ENCODE results near the gene REV3L.
"Not testable (repeated sequence)": the region's sequence is repeated elsewhere in the genome, so short reads cannot be mapped to it uniquely, and the experiment has no call there.

Gene REV3L

DNA sequence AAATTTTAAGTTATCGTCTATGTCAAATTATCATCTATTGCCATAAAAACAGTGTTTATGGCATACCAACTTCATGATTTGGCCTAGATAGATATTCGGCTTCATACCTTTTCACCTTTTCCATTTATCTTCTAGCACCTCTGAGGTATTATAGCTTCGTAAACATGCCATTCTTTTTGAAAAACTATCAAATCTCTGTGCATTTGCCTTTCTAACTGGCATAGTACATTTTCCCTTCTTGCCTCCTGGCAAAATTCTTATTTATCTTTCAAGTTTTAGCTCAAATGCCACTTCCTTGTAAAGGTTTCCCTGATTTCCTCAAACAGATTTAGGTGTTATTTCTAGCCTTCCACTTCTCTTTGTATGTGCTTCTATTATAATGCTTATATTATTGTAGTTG, 7.0 kb upstream of the REV3L start:
- DNase-seq: no peak

DNA sequence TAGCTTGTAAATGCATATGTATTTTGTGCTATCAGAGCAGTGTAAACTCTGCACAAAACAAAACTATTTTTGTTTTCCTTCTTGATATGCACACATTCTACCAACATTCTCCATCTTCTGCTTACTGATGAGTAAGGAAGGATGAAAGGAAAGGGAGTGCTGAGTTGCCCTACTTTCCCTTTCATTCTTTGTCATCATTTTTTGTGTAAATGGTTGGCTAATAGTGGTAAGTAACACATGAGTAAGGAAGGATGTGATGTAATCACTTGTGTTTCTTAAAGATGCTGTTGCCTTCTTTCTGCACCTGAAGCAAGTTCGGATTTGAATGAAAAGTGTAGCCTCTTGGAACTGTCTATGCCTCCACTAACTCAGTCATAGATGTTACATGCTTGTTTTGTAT, 4.6 kb upstream of the REV3L start:
- DNase-seq: no peak

DNA sequence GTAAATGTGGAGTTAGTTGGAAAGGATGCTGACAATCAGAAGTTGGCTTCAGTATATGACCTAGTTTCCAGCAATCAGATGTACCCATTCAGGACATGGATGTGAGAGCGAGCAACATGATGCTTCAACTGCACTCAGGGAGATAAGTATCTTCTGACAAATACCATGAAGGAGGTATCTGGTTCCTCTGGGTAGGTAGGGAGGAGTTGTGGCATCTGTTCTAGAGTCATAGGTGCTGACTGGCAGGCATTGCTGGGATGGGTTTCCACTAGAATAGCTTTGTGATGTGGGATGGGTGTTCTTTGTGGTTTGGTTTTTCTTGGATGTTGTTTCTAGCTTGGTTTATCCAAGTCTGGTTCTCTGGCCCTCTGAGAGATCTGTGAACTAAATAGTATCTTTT, 3.9 kb upstream of the REV3L start:
- no peak for DNase-seq

DNA sequence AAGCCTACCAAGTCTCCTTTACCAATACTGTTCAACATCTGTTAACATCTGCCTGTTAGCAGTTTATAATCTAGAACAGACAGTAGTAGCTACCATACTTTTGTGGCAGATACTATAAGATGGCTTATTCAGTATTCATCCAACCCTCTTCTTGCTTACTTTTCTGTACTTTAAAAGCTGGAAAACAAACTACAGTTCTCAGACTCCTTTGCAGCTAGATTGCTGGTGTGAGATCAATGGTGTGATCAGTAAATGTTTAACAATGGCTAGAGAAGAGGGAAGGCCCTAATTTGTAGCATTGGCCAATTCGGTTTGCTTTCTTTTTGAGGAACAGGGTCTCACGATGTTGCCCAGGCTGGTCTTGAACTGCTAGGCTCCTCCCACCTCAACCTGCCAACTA, 3.5 kb upstream of the REV3L start:
- DNase-seq: no peak

DNA sequence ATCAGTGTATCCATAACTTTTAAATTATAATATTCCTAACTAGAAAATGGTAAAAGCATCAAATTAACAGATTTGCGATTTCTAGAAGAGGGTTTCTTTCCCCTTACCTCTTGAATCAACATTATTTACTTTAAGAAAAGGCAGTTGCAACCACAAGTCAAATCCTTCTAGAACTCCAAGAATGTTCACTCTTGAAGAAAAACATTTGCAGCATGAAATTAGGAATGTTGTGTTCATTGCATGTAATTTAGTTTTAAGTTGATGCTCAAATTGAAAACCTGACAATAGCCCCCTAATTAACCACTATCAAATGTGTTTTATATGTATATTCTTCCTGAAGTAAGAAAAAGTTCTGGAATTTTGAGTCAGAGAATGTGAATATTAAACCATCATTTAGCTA, 2.3 kb upstream of the REV3L start:
- DNase-seq: no peak

DNA sequence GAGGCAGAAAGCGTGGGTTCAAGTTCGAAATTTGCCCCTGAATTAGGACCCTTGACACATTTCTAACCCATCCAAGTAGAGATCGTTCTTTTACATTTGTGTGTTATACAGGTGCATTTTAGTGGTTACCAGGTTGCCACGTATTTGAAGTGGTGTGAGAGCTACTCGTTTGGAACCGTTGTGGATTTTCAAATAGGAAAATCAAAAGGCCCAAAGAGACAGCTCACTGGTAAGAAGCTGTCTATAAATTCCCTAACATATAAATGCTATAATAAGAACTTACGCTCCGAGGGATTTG, 1.6 kb upstream of the REV3L start:
- no peak for DNase-seq

DNA sequence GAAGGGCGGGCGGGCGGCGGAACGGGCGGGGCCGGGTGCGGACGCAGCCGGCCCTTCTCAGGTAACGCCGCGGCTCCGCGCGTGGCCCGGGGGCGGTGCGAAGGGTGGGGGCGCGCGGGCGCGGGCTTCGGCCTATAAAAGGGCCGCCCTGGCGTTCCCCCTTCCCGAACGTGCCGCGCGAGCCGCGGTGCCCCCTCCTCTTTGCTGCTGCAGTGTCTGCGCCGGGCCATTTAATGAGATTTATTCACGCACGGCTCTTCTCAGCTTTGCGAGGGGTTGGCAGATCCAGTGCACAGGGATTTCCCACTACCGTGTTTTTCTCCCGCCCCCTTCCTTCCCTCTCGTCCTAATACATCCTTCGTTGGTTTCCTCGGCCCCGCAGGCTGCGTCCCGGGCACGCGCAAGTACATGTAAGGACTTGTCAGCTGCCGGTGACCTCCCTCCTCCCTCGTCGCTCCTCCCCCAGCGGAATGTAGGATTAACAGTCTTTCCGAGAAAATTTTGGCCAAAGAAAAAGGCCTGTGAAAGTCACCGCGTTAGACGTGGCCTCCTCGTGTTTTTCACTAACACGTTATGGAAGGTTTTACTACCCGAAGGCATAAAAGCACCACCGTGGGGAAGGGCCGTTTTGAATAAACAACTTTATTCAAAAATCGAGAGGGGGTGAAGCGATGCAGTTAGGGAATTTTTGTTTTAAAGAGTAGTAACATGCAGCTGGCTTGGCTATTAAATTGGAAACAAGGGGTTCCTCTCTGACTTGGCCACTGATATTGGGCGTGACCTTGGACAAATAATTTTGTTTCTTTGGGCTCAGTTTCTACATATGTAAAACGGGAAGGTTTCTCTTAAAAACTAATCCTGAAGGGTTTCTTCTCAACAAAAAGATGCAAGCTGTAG, 966 bp upstream of the REV3L start:
- peak; percentile 73 to 78 for DNase-seq

DNA sequence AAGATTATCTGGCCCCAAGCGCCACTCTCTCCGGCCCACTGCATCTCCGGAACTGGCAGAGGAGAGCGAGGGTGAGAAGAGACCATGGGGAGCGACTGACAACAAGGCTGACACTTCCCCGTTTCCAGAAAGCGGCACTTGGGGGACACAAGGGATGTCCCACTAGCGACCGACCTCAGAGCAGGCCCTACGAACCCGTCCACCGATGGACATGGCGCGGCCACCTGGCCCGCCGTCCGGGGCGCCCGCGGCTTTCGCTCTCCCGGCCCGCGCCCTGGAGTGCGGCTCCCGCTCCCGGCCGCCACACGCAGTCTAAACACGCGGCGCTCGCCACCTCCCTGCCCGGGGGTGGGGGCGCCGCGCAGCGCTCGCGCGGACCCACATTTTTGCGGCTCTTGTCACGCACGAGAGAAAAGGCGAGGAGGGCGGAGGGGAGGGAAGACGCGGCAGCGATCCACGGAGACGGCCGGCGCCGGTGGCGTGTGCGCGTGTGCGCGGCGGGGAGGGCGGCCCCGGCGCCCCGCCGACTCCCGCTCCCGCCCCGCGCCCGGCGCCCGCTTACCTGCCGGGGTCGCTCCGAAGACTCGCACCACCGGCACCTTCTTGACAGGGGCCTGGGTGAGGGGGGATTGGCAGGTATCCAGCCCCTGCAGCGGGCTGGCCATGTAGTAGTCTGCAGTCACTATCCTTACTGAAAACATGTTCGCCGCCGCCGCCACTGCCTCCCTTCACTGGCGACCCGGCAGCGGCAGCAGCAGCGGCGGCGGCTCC, 645 bp downstream of the REV3L start:
- peak; percentile 69 for DNase-seq

DNA sequence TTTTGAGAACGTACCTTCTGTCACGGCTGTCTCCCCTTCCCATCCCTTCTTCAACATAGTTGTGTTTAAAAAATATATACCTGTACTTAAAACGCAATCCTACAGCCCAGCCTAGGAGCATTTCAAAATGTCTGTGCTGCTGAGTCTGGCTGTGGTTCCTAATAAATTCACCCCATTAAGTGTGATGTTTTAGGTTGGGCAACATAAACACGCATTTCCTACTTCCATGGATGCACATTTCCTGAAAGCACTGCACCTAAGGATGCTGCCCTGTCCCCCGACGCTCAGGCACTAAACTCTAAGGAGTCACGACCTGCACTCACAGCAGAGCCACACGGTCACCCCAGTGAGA, 1.2 kb downstream of the REV3L start:
- no peak for DNase-seq

DNA sequence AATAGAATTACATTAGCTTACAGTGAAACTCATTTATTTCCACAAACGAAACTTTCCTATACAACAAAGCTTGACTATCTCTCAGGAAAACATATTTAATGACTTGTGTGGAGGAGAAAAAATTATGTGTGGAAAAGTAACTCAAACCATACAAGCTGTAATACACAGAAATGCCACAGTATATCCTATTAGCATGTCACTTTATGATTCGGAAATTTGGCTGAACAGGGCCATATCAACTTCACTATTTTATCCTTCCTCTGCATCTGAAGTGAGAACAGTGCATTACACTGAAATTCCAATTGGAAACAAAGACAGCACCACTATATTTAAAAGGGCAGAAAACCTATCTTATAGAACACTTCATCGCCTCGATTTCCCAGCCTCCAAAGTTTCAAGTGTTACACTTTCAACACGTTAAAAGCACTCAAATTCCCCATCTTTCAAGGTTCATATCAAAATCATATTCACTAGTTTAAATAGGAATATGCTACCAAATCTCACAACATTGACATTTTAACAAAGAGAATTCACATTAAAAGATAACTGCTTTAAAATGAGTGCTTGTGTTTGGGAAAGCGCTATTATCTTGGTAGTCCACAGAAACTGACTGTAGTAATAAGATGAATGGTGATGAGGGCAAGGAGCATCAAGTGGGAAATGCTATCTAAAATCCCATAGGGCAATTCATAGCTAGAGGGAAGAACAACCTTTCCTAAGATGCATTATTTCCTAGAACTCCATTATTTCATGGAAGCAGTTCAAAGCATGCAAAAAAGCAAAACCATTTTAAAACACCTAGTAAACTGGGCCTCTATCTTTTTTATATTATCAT, 1.8 kb downstream of the REV3L start:
- DNase-seq: no peak

DNA sequence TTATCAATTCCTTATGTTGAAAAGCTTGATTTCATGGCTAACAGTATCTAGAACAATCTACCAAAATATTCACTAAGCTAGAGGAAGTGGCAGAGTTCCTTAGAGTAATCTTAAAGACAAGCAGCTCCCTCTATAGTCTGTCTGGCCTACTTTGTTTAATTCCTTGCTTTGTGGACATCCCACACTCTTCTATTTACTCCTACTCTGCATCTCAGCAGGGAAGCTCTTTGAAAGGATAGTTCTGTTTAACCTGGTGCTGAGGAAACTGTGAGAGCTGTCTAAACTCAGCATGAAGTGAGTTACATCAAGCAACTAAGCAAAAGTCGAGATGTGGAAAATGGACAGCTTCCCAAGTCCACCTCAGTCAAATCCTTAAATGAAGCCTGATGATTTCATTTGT, 4.3 kb downstream of the REV3L start:
- DNase-seq: peak in 1 of 2 donors; percentile 65

DNA sequence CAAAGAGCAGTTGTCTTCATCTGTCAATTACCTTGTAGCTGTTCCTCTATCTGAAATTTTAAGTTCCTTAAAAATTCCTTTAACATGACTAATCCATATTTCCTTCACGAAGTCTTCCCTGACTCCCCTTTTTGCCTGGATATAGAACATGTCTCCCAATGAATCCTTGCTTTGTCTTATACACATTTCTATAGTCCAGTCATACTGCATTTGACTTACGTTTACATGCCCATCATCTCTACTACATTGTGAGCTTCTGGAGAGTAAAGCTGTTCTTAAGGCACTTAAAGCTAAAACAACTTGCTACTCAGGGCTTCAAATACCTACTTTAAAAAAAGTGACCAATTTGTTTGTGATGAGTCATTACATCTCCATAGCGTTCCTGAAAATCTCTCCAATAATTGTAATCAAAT, 4.9 kb downstream of the REV3L start:
- no peak for DNase-seq

DNA sequence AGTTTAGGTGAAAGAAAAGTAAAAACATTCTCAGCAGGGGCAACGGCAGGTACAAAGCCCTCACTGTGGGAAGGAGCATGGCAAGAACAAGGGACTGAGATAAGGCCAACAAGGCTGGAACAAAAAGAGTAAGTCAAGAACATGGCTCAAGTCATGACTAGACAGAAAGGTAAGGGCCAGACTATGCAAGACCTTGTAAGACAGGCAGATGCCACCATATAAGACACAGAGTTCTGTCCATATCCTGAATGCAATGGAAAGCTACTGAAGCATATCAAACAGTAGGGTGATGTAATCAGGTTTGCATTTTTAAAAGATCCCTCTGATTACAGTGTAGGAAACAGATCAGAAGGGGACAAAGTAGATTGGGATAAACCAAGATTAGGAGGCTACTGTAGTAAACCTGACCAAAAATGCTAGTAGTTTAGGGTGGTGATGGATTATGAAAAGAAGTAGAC, 5.5 kb downstream of the REV3L start:
- no peak for DNase-seq

DNA sequence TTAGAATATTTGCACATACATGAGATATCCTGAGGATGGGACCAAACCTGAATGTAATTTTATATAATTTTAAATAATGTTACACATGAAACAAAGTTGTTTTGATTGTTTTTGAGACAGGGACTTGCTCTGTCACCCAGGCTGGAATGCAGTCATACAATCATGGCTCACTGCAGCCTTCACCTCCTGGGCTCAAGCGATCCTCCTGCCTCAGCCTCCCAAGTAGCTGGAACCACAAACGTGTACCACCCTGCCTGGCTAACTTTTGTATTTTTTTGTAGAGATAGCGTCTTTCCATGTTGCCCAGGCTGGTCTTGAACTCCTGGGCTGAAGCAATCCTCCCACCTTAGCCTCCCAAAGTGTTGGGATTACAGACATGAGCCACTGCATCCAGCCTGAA, 7.0 kb downstream of the REV3L start:
- DNase-seq: not testable (repeated sequence)

DNA sequence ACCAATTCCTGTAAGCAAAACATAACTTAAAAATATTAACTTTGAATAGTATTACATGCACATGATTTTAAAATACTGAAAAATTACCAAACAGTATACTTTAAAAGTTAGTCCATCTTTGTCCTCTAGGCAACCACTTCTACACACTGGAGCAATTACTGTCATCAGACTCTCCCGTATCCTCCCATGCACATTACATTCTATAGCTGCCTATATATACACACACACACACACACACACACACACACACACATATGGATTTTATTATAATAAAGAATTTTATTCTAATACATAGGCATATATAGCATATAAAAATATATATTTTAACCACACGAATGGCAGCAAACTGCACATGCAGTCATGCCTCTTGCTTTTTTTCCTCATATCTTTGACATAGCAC, 8.2 kb downstream of the REV3L start:
- DNase-seq: no peak

DNA sequence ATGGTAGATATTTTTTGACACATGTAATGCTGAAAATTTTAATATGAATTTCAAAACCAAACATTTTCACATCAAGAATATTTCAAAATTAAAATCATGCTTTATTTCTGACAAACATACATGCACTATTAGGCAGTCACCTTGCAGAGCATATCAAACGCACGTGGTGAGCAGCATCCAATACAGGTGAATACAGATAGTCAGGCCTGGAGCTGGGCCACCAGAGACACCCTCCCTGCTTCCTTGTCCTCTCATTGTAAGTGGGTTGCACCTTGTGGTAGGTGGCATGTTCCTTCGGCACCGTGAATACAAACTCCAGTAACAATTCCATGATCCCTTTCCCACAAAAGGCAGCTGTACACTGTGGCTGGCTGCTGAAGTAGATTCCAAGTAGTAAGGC, 8.9 kb downstream of the REV3L start:
- no peak for DNase-seq

DNA sequence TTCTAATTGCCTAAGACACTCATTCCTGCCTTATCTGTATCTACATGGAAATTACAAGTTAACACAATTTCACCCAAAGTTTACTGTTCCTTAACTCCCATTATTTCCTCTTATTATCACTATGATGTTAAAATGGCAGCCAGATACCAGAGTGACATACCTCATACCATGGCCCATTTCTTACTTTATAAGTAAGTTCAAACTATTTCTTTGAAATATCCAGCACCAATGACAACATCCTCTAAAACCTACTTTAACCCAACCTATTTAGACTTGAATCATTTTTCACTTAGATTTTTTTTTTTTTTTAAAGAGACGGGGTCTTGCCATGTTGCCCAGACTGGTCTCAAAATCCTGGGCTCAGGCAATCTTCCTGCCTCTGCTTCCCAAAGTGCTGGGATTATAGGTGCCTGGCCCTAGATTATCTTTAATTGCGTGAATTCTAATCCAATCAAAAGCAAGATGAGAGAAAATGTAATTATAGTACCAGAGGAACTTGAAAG, 10.0 kb downstream of the REV3L start:
- no peak for DNase-seq

DNA sequence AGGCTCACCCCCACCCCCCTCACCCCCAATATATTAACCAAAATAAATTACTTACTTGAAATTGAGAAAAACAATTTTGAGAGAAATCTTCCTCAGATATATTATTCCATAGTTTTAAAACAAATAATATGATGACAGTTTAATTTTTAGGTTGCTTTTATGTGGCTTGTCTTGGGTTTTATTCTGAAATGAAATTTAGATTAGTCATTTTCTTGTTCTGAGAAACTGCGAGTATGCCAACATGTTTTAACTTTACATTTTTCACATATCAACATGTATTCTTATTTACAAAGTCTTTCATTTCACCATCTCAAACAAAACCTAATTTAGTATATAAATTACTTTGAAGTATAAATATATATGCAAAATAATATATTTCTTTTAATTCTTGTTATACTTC, 11.1 kb downstream of the REV3L start:
- no peak for DNase-seq

DNA sequence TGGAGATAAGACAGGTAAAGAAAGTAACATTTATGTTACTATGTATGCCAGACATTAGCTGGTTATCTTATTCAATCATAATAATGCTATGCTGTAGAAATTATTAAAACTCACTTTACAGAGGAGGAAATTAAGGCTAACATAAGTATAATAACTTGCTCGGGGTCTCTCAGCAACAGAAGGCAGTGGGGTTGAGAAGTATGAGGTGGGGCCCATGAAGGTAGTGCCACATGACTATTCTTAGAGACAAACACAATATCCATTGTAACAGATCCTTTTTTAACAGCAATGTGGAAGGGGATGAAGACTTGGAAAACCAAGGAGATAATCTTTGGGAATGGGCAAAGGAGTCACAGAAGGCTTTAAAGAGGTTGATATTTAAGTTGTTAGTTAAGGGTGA, 11.5 kb downstream of the REV3L start:
- no peak for DNase-seq

DNA sequence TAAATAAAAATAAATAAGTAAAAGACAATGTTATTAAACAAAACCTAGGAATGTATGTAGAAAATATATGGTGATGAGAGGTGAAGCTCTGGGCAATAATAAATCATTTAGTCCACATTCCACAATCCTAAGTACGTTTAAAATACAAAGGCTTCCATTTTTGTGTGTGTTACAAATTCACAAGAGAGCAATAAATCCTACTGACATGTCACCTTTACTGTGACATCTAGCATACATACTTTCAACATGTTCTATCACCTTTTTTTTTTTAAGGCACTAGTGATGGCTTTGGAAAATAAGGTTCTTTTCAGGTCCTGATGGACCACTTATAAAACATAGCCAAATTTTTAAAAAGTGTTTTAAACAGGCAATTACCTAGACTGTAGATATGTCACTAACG, 12.0 kb downstream of the REV3L start:
- no peak for DNase-seq

DNA sequence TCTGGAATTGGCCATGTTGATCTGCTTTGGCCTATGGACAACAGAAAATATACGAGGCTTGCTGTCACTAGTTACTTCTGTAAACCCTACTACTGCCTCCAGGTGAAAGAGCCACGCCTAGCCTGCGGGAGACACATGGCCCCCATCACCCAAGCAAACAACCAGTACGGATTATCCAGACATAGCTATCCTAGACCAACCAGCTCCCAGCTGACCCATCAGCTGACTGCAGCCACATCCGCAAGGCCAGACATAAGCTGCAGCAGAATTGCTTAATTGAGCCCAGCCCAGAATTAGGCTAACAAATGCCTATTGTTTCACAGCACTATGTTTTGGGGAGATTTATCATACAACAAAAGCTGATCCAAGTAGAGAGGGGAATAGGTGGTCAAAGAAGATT, 13.5 kb downstream of the REV3L start:
- DNase-seq: peak; percentile 26 to 30

DNA sequence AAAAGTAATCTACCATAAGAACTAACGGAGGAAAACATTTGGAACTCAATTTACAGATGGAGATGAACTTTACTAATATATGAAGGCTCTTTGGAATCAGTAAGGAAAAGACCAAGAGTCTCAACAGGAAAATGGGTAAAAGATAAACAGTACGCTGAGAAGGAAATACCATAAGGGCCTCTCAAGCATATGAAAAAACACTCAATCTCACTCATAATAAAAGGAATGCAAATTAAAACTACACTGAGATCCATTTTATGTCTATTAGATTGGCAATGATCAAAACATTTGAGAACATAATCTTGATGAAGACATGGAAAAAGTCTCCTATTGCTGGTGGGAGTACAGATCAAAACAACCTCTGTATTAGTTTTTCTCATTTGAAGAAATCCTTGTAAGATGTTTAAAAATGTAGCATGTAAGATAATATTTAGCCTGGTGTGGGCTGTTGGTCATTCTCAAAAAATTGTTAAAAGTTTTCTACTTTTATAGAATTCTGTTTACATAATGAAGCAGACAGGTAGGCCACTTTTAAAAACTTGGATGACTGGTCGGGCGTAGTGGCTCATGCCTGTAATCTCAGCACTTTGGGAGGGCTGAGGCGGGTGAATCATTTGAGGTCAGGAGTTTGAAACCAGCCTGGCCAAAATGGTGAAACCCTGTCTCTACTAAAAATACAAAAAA, 14.5 kb downstream of the REV3L start:
- DNase-seq: no peak

DNA sequence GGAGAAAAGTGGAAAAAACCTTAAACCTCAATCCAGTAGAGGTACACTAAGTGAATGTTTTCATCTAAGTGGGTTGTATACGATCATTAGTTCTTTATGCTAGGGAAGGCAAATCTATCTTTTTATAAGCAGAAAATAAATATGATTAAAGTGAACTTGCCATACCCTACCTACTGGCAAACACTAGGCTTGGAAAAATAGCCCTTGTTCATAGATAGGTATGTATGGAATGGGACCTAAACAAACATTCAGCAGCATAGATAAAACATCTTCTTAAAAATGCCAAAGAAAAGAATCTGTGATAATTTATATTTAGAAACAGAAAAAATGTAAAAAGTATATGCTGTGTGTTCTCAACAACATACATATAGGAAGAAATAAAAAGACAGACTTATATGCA, 18.8 kb downstream of the REV3L start:
- no peak for DNase-seq

Measured in hippocampal formation (tissue), 2 donors.